ENCODE results near the gene SLCO2B1.

GRCh38 chr11:75146711-75147110 is 4.2 kb upstream of the SLCO2B1 start:
- TF ChIP-seq CTCF (IDR thresholded peaks at IDR 0.05): no peak
- TF ChIP-seq GABPB1 (CRISPR knock-in tag; IDR thresholded peaks at IDR 0.05): no peak
- TF ChIP-seq JUN (CRISPR knock-in tag; IDR thresholded peaks at IDR 0.05): no peak
- no peak for TF ChIP-seq MLX (CRISPR knock-in tag; IDR thresholded peaks at IDR 0.05)
- TF ChIP-seq ZNF232 (CRISPR knock-in tag; IDR thresholded peaks at IDR 0.05): no peak
- TF ChIP-seq SMAD3 (CRISPR knock-in tag; IDR thresholded peaks at IDR 0.05; ENCODE audit: borderline replicate concordance): no peak
